Stimulated activated CD4-positive, alpha-beta T cell treated with anti-CD3 and anti-CD28 coated beads, Interleukin-12 subunit alpha, Interleukin-12 subunit beta, amount 100 ng/mL, for 4 hours (primary cell): ENCODE measurements around the gene PRDM1.

Experiments used
- DNase-seq: peaks from one replicate; pipeline ENCODE4 v3.0.0-alpha.2; 2020

The PRDM1 gene

DNA sequence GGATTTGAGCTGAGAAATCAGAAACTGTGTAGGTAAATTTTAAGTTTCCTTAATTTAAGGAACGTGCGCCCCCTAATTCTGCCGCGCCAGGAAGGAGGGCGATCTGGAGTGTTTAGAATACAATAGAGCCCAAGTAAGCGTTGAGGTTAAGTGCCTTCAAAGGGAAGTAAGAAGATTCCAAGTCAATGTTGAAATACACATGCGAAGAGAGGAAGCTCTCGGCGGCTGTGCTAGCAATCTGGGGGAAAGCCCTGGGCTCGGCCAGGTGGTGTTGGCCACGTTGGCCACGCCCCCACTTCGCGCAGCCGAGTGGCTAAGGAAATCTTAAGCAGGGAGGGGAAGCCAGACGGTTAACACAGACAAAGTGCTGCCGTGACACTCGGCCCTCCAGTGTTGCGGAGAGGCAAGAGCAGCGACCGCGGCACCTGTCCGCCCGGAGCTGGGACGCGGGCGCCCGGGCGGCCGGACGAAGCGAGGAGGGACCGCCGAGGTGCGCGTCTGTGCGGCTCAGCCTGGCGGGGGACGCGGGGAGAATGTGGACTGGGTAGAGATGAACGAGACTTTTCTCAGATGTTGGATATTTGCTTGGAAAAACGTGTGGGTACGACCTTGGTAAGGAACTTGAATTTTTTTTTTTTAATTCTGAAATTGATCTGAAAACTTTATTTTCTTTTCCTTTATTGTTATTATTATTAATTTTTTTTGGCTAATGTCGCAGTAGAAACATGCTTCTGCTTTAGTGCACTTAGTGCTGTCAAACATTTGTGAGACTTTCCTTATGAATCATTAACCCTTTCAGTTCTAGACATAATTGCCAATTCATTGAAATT lies at the start of gene PRDM1:
Gene PRDM1 (plus strand): TSS at position 353 of the 830 bp plus-strand sequence. CDS start 218 bp downstream, at position 571.
- DNase-seq: peak; percentile 62

DNA sequence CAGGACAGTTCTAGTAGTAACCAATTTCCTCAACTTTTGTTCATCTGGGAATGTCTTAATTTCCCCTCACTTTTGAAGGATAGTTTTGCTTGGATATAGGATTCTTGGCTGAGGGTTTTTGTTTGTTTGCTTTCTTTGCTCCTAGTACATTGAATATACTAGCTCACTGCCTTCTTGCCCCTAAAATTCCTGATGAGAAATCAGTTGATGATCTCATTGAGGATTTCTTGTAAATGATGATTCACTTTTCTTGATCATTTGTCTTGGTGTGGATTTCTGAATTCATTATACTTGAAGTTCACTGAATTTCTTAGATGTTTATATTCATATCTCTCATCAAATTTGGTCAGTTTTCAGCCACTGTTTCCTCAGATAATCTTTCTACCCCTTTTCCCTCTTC lies 49.1 kb upstream of the PRDM1 start:
- DNase-seq: no peak

DNA sequence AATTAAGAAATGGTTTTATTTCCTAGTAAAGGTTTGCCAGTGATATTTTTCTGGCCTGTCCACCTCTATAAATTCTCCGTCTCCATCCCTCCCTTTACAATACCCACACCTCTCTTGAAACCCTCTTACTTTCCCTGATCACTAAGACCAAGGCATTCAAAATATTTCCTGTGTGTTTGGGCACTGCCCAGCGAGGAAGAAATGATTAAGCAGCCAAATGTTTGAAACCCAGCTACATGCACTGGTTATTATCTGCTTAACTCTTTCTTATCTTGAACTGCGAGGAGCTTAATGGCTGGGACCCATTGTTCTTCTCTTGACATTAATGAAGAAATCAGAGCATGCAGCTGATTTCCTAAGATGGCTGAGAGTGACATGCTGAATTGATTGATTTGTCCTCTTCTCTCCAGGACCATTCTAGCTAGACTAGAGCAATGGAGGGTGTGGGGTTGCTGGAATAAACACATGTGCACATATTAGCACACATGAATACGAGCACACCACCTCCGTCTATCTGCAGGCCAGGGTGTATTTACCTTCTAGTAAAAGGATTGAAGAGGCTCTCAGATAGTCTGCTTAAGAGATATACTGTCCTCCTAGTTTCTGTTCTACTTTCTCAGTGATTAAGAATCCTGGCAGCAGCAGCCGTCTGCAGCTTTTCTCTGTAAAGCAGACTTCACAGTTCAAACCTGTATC lies 46.1 kb upstream of the PRDM1 start:
- DNase-seq: no peak

DNA sequence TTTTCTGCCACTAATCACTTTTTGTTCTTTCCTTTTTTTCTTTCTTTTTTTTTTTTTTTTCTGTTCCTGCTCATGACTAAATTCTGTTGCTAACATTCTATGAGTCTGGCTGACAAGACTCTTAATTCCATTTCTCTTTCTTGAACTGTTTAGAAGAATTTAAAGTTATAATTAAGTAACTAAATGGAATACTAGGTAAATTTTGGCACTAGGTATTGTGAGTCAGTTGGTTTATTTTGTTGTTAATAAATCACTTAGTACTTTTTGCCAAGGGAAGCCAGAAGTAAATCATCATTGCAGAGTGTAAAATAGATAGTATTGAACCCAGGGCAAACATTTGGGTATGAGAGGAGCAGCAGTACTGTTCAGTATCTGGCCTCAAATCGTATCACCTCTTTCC lies 42.0 kb upstream of the PRDM1 start:
- no peak for DNase-seq

DNA sequence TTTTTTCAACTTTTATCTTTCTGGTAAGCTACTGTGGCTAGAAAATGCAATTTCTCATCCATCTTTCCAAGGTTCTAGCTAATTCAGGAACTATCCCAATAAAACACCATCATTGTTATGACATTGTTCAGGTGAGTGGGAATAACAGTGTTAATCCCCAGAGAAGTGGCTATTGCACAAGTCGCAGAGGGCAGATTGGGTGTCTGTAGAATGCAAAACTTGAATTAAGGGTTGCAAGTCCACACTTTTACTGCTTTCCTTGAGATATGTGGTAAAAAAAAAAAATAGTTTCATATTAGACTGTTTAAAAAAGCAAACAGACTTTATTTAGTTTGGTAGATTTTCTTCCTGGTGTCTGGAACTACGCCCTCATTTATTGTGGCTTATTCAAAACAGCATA lies 41.1 kb upstream of the PRDM1 start:
- DNase-seq: no peak

DNA sequence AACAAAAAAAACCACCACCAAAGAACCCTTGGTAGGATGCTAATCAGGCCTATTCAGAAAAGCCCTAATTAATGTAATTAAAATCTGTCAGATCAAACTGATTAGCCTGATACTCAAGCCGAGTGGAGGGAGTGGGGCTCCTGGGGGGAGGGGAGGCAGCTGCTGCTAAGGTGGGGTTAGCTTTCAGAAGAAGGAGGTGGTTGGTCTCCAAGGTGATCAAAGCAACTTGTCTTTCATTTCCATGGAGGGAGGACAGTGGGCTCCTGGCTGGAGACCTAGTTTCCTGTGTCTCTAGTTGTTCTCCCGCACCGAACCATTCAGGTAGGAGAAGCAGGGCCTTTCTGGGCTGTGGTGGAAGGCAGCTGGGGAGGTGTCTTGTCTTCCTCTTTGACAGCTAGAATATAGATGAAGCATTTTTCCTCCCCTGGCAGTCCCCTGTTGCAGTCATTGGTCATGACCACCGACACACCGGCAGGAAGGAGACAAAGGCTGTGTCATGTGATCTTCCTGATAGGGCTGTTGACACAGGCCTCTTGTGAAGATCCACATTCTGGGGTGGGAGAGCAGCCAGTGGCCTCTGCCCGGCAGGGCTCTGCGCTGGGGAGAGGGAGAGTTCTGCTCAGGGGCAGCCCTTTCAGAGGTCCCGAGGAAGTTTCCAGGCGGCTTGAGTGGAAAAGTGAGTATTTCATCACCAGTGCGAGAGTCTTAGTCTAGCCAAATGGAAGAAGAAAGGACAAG lies 39.9 kb upstream of the PRDM1 start:
- DNase-seq: no peak

DNA sequence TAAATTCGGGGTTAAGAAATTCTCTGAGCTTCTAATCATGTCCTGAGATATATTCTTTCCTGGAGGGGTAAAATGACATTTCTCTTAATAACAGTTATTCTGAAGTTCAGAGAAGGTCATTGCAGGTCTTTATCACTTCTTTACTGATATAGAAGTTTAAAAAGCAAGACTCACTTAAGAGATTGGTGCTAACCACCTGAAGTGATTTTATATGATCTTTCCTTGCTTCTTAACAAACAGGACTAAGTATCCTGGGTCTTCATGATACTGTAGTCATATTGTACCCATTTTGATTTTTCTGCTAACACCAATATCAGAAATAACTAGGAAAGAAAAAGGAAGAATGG lies 39.3 kb upstream of the PRDM1 start:
- no peak for DNase-seq

DNA sequence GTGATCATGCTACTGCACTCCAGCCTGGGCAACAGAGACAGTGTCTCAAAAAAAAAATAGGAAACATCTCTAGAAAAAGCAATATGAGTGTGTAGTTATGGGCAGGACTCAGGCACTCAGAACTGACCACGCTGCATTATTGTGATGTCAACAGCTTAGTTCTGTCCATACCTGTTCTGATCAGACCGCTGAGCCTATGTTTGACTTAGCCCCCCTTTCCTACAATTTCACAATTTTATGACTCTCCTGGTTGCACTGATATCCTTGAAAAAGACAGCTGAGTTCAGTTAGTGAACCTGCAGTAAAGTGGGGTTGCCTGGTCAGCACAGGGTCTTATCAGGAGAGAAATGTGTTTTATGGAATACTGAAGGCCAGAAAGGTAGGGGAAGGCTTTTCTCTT lies 37.8 kb upstream of the PRDM1 start:
- no peak for DNase-seq

DNA sequence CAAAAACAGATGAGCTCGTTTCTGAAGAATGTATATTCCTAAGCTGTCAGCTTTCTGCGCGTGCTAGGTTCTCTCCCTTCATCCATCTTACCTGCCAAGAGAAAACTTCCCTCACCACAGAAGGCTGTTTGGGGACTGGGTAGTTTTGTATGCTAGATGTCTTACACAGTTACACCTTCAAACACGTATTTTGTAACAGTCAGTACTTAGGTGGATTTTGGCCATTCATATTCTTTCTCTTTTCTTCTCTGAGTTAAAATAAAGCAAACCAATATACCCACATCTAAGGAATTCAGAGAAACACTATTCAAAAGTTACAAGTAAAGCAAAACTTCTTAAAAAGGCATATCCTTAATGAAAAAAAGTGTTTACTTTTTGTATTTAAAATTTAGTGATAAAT lies 35.6 kb upstream of the PRDM1 start:
- no peak for DNase-seq

DNA sequence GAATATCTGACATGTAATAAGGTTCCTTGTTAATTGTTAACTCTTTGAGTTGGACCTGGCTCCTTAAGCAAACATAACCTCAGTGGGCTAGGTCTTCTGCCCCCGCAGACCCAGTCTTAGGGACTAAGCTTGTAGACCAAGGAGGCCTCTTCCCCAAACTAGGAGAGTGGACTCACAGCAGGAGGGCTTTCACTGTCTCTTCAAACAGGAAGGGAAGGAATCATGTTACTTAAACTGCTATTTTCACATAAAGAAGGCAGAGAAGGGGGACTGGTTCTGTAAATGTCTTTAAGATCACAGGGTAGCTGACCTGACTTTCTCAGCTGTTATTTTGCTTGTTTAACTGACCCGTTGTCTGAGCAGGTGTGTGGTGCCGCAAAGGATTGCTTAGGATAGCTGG lies 34.9 kb upstream of the PRDM1 start:
- DNase-seq: no peak

DNA sequence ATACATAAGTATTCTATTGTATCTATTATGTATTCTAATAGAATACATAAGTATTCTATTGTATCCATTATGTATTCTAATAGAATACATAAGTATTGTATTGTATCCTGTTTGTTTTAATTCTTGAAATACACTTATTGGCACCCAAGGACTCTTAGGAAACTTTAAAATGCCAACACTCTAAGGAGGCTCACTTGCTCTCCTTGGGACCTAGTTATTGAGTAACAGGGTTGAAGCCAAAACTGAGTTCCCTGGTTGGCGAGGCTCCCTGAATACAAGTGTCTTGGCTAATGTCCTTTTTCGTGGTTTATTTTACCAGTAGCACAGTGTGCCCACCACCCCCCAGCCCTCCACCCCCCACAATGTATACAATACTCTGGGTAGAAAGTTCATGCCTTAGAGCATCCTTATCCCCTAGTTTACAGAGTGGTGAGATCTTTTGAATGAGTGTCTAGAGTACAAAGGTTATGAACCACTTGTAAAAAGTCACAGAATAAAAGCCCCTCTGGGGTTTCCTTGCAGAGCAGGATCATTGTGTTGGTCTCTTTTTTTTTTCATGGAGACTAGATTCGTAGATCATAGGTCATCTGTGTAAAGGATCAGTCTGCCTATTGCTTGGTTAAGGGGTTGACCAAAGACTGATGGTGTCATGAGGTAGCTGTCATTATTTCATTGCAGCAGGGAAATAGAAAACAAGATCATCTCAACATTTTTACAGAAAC lies 32.5 kb upstream of the PRDM1 start:
- DNase-seq: no peak

DNA sequence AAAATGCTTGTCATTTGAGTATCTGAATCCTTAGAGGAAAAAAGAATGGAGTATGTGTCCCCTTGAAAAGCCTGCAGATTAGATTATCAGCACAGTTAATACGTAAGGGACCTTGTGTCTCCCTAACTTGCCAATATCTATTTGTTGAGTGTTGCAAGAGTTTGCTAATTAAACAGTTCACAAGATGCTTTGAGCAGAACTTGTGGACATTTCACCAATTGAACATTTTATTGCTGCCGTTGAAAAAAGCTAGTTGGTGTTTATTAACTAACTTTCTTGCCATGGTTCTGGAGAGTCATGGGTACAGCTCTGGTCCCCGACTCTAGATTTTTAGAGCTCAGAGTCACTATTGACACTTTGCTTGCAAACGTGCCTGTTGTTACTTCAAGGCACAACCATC lies 30.6 kb upstream of the PRDM1 start:
- DNase-seq: no peak

DNA sequence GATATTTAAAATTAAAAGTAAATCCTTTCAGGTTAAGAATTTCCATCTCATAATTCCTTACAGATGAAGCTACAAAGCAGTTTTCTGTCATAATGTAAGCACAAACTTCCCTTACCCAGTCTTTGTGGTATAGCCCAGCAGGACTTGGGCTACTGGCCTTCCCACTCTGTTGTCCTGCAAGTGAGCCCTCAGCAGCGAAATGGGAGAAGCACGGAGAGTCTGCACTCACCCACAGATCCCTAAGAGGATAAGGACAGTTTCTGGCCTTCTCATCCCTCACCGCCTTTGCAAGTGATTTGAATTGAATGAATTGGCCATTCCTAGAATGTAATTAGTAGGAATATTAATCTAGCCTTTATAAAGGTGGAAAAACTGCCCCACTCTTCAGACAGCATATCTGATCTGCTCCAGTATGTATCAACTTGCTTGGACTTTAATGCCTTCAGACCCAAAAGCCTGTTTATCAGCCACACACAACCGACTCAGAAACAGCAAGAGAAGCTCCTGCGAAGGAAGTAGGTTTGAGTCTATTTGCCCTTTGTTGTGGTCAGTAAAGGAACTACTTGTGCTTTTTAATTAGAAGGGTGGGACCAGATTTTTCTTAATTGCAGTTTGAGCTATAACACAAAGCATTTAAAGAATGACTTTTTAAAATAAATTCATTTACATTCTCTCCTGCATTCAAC lies 29.9 kb upstream of the PRDM1 start:
- no peak for DNase-seq

DNA sequence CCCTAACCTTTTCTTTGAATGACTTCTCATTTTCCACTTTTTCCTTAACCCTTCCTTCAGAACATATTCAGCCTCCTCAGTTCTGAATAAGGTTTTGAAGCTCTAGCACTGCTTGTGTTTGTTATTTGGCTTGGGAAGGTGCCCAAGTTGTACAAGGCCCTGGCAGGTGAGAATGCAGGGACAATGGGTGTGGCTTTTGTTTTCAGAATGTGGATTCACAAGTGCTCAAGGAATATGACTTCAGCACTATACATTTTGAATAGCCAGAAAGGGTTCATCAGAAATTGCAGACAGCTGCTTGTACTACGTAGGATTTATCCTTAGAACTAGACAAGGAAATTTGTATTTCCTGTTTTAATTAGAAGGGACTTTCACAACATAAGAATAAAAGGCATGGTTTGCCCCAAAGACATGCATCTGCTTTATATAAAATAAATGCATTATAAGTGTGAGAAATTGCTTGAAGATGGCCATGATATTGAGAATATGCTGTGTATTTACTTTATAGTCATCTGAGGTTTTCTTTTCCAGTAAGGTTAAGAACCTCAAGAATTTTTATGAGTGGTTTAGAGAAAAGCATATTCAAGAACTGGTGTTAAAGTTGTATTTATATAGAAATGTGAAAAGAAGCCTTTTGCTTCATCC lies 29.3 kb upstream of the PRDM1 start:
- DNase-seq: no peak

DNA sequence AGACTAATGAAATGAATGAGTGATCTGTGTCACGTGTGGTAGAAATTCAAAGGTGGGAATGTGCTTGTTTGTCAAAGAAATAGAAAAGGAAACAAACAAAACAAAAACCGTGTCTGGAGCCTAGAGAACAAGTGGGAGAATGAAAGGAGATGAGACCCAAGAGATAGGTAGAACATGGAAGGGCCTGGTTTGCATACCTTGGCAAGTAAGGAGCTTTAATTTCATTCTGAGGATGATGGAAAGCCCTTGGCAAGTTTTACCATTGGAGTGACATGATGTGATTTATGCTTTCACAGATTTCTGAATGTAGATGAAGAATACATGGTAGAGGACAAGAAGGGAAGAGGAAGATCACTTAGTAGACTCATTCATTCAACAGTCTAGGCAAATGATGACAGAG lies 26.8 kb upstream of the PRDM1 start:
- DNase-seq: no peak

DNA sequence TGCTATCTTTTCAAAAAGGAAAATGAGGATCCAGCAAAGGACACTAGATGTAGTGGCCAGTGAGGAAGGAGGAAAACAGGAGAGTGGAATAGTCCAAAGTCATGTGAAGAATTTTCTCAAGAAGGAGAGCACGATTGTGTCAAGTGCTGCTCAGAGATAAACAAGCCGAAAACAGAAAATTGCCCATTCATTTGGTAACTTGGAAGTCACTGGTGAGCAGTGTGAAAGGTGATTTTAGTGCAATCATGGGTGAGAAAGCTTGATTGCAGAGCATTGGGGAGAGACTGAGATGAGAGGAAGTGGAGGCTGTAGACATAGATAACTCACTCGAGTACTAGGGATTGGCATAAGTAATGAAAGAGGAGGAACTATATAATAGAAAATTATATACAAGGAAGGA lies 26.0 kb upstream of the PRDM1 start:
- no peak for DNase-seq

DNA sequence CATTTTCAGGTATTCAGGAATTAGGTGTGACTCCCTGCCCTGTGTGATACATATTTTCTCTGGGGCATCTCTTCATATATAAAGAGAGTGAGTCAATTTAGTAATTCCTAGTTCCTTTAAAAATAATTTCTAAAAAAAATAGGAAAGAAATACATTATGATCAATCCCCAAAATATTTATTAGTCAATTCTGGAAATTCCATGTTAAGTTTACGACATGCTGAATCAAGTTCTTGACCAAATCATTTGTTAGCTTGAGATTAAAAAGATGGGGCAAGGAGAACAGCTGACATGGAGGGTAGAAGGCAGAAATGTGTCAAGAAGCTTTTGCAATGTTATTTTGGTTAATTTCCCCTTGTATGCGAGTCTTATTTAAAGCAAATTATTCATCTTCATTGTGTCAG lies 22.7 kb upstream of the PRDM1 start:
- DNase-seq: no peak

DNA sequence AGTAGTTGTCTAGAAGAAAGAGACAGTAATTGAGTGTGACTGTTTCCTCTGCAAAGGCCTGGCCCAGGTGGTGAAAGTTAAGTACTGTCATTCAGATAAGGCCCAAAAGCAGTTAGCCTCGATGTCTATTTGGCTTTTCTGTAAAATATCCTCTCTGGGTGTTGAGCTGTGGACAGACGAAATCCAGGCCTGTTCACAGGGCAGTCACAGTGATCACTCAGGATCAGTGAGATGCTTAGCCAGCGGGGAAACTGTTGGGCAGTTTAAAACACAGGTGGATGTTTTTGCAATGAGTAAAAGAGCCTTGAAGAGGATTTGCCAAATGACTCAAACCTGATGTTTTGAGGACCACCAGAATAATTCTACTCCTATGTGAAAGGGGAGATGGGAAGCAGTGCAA lies 22.0 kb upstream of the PRDM1 start:
- DNase-seq: no peak

DNA sequence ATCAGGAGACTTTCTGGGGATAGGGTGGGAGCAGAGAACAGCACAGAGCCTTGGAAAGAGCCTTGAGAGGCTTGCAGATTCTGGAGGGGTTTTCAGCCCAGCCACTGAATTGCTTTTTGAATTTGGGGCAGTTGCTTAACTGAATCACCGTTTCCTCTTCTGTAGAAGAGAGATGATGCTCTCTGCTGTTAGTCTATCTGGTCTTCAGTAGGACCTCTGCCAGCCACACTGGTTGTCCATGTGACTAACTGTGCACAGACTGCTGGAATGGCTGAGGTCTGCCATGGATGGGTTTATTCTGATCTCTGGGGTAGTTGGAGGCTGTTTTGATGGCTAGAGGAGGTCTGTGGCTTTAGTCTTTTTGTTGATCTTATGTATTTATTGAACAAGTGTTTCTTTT lies 21.4 kb upstream of the PRDM1 start:
- DNase-seq: no peak

DNA sequence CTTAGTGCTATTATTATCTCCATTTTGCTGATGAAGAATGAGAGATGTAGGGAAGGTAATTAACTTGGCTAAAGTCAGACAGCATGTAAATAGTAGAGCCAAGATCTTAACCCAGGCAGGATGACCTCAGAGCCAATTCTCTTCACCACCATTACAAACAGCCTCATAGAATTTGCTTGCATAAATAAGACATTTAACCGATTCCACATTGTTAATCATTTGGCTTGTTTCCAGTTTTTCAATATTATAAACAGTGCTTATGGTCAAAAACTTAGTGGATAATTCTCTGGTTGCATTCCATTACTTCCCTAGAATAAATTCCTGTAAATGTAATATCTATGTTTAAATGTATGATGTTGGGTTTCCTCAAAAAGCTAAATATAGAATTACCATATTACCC lies 19.1 kb upstream of the PRDM1 start:
- DNase-seq: no peak

DNA sequence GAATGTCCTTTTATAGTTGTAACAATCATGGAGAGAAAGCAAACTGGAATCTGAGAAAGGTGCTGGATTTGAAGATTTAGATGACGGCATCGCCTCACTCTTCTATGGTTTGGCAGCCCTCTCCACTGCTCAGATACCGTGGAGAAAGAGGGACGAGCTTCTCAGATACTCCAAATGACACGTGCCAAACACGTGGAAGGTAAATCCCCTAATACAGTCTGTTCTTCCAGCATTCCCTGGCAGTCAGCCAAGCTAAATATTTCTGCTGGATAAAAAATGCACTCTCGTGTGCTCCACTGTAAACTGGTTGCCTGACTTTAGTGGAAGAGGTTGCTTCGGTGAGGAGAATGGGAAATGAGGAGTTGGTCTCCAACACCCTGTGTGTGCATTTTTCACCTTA lies 16.7 kb upstream of the PRDM1 start:
- no peak for DNase-seq

DNA sequence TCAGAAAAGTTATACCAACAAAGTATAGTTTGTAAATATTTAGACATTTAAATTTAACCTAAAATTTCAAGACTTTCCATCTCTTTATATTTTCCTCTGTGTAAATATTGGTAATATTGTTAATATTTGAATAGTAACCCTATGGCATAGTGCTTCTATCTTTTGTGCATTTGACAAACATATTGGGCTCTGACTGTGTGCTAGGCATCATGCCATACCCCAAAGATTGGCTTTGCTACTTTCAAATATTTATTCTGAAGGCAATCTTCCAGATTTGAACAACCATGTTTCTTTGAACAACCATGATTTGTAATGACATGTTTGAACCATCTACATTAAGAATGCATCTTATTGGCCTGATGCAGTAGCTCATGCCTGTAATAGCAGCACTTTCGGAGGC lies 15.5 kb upstream of the PRDM1 start:
- DNase-seq: no peak
